OCI-LY7 (cell line): Measurements from ENCODE around the gene C1orf185. TPM values are rescaled to one million over a fixed set of nuclear protein-coding genes. Genes with fewer than 3 reads are reported as not detected.
"Not testable (repeated sequence)": the region's sequence is repeated elsewhere in the genome, so short reads cannot be mapped to it uniquely, and the experiment has no call there.

Source experiments
- BruUV-seq: library from RNA; stranded (reverse); fragments of 400-500 nt; replicated peaks from 2 replicates; lab custom pipeline; 2021; lab: Mats Ljungman, UMichigan
- CTCF ChIA-PET: fragments of 300-600 bp; sonication (Branson Sonifier 250); formaldehyde crosslinking; loops from one replicate; lab custom pipeline; 2022; ENCODE audit warnings: antibody characterized with exemption; ENCODE audit not compliant: unreplicated experiment; lab: Charles Lee
- POLR2A ChIA-PET: fragments of 300-600 bp; sonication (Branson Sonifier 250); formaldehyde crosslinking; loops from one replicate; lab custom pipeline; 2022; ENCODE audit warnings: antibody characterized with exemption; lab: Charles Lee
- DNase-seq: peaks from one replicate; pipeline ENCODE4 v3.0.0-alpha.2; 2015; ENCODE audit warnings: low spot score
- H2AFZ ChIP-seq: fragments of 200-600 bp; sonication (generic), shearing (Covaris generic); 2 replicates; pipeline ENCODE4 v1.6.1; 2014; ENCODE audit warnings: mild to moderate bottlenecking, antibody characterized with exemption, low read length, moderate library complexity
- H3K27ac ChIP-seq: fragments of 200-600 bp; sonication (generic); 2 replicates; pipeline ENCODE4 v1.5.1; 2014; ENCODE audit warnings: mixed run types, low read depth, mild to moderate bottlenecking, moderate library complexity, low read length, inconsistent platforms; ENCODE audit not compliant: poor library complexity, severe bottlenecking
- H3K36me3 ChIP-seq: fragments of 200-600 bp; sonication (generic); 2 replicates; pipeline ENCODE4 v1.6.1; 2014; ENCODE audit warnings: mild to moderate bottlenecking, antibody characterized with exemption, low read length, moderate library complexity, mixed read lengths; ENCODE audit not compliant: insufficient read depth
- H3K4me1 ChIP-seq: fragments of 200-600 bp; sonication (generic); 2 replicates; pipeline ENCODE4 v1.5.1; 2014; ENCODE audit warnings: mild to moderate bottlenecking, low read length; ENCODE audit not compliant: insufficient read depth, poor library complexity, severe bottlenecking
- H3K4me2 ChIP-seq: fragments of 200-600 bp; sonication (generic); 2 replicates; pipeline ENCODE4 v1.6.1; 2014; ENCODE audit warnings: mild to moderate bottlenecking, low read length
- H3K4me3 ChIP-seq: fragments of 200-600 bp; sonication (generic); 2 replicates; pipeline ENCODE4 v1.5.1; 2014; ENCODE audit warnings: mild to moderate bottlenecking, low read depth, low read length; ENCODE audit not compliant: poor library complexity, severe bottlenecking
- H3K79me2 ChIP-seq: fragments of 200-600 bp; sonication (generic); 2 replicates; pipeline ENCODE4 v1.6.1; 2016; ENCODE audit warnings: low read depth, mild to moderate bottlenecking, low read length, moderate library complexity, mixed read lengths; ENCODE audit not compliant: insufficient read depth
- H3K9me2 ChIP-seq: fragments of 200-600 bp; sonication (generic); 2 replicates; pipeline ENCODE4 v1.6.1; 2016; ENCODE audit warnings: mild to moderate bottlenecking, low read length, mixed read lengths; ENCODE audit not compliant: insufficient read depth
- H3K9me3 ChIP-seq: fragments of 200-600 bp; sonication (generic); 2 replicates; pipeline ENCODE4 v1.6.1; 2014; ENCODE audit warnings: mild to moderate bottlenecking, mixed run types, low read length, mixed read lengths
- H4K20me1 ChIP-seq: fragments of 200-600 bp; sonication (generic); 2 replicates; pipeline ENCODE4 v1.6.1; 2014; ENCODE audit warnings: mild to moderate bottlenecking, antibody characterized with exemption, low read length, moderate library complexity, mixed read lengths; ENCODE audit not compliant: insufficient read depth
- CTCF ChIP-seq: fragments of 200-600 bp; sonication (generic); conservative IDR thresholded peaks from 2 replicates; pipeline ENCODE4 v1.5.1; 2014; ENCODE audit warnings: mild to moderate bottlenecking, antibody characterized with exemption, low read length, moderate library complexity, mixed read lengths
- EZH2phosphoT487 ChIP-seq: fragments of 200-600 bp; sonication (generic); IDR thresholded peaks from 2 replicates; pipeline ENCODE4 v1.6.1; 2018; ENCODE audit warnings: low read depth, borderline replicate concordance, mild to moderate bottlenecking, mixed run types, antibody characterized with exemption, low read length, moderate library complexity, mixed read lengths
- intact Hi-C: fragments of 100-400 bp; cut with micrococcal nuclease; formaldehyde crosslinking; loops from one replicate; pipeline ENCODE4 v1.10.0; 2022; ENCODE audit not compliant: unreplicated experiment
- total RNA-seq, 2 experiments: library from RNA; depleted of rRNA in 1 of 2; stranded (reverse); fragments of >200 nt in 1 of 2; shearing (Covaris generic) in 1 of 2; gene quantifications; 2 replicates each; pipeline ENCODE4 v1.2.3, GENCODE V29; 2014 to 2022

Gene C1orf185
- total RNA-seq, 2 experiments from 2014 or later, result not detected

GRCh38 chr1:51158263-51158662 is 56.2 kb downstream of the C1orf185 start:
- intact Hi-C loops, result no loop called here
- no peak overlapping the region for H2AFZ ChIP-seq
- TF ChIP-seq EZH2phosphoT487 (no peak), CTCF (no peak)
- H3K27ac ChIP-seq, result no peak overlapping the region
- no peaks in the 10 kb centered on the region for H3K9me2 ChIP-seq
- no peak for DNase-seq
- H3K36me3 ChIP-seq, result no peaks in the 10 kb centered on the region
- no TSS peak for BruUV-seq
- no peaks in the 10 kb centered on the region for H3K4me1 ChIP-seq
- no peaks in the 10 kb centered on the region for H3K79me2 ChIP-seq
- no peak overlapping the region for H3K4me3 ChIP-seq
- no peak overlapping the region for H3K4me2 ChIP-seq
- CTCF ChIA-PET, result no interaction called here
- no peaks in the 10 kb centered on the region for H4K20me1 ChIP-seq
- H3K9me3 ChIP-seq, result no peaks in the 10 kb centered on the region
- POLR2A ChIA-PET, result no interaction called here

GRCh38 chr1:51162560-51162959 is 60.5 kb downstream of the C1orf185 start:
- H3K79me2 ChIP-seq, H3K9me3 ChIP-seq, H3K27ac ChIP-seq, H3K9me2 ChIP-seq, H4K20me1 ChIP-seq, DNase-seq, H3K4me1 ChIP-seq, H2AFZ ChIP-seq, BruUV-seq, H3K36me3 ChIP-seq, intact Hi-C loops, H3K4me3 ChIP-seq, POLR2A ChIA-PET, H3K4me2 ChIP-seq, CTCF ChIA-PET: not testable (repeated sequence)

- ChIA-PET POLR2A (no interaction called here), CTCF (no interaction called here)
- H3K4me1 ChIP-seq, result no peaks in the 10 kb centered on the region
- H3K4me2 ChIP-seq, result no peak overlapping the region
- no peak overlapping the region for H3K4me3 ChIP-seq
- BruUV-seq, result no TSS peak
- no peaks in the 10 kb centered on the region for H3K9me2 ChIP-seq
- H3K79me2 ChIP-seq, result no peaks in the 10 kb centered on the region
- no peak for DNase-seq
- no peak overlapping the region for H2AFZ ChIP-seq
- TF ChIP-seq EZH2phosphoT487 (no peak), CTCF (no peak)
- H4K20me1 ChIP-seq, result no peaks in the 10 kb centered on the region
- no peaks in the 10 kb centered on the region for H3K9me3 ChIP-seq
- H3K36me3 ChIP-seq, result no peaks in the 10 kb centered on the region
- no peak overlapping the region for H3K27ac ChIP-seq
- intact Hi-C loops, result no loop called here
These were observed 63.5 kb downstream of the C1orf185 start for GRCh38 chr1:51165540-51165939.
